Urinary bladder (tissue), 4 donors: ENCODE measurements around the gene AHNAK. TPM values are rescaled to one million over a fixed set of nuclear protein-coding genes. Genes with fewer than 3 reads are reported as not detected.

ENCODE experiments used
- DNase-seq: peaks from one replicate; pipeline ENCODE4 v3.0.0-alpha.2; 2015; ENCODE audit errors: extremely low spot score
- H3K27ac ChIP-seq: one replicate; pipeline ENCODE4 v1.5.1; 2013; ENCODE audit warnings: low read depth, mild to moderate bottlenecking, moderate library complexity
- H3K36me3 ChIP-seq: one replicate; pipeline ENCODE4 v1.6.1; 2013; ENCODE audit warnings: mild to moderate bottlenecking, moderate library complexity; ENCODE audit not compliant: insufficient read depth
- H3K4me1 ChIP-seq: one replicate; pipeline ENCODE4 v1.6.1; 2013; ENCODE audit warnings: mild to moderate bottlenecking, moderate library complexity; ENCODE audit not compliant: insufficient read depth
- H3K4me3 ChIP-seq: one replicate; pipeline ENCODE4 v1.5.1; 2013; ENCODE audit warnings: low read depth, low read length
- WGBS: extraction: QIAGEN DNeasy Blood & Tissue Kit; methylation state at CpG from one replicate; pipeline ENCODE4 v1.1.7; 2013; 5-methylcytosine and 5-hydroxymethylcytosine counted together
- polyA plus RNA-seq: library from polyadenylated mRNA; stranded (reverse); fragments of 200-250 nt; gene quantifications from one replicate; pipeline ENCODE4 v1.2.3, GENCODE V29; 2013
- total RNA-seq: library from RNA; depleted of rRNA; stranded (reverse); fragments of >200 nt; gene quantifications from one replicate; pipeline ENCODE4 v1.2.3, GENCODE V29; 2014
- donor health status: healthy with polysubstance abuse.
- donor health status: healthy.

AHNAK gene
- total and polyA plus RNA-seq, 2 donors = 200 to 554 TPM

- Histone ChIP-seq H3K36me3 (no peaks in the 10 kb centered on the region), H3K27ac (peak overlapping the region; percentile 33), H3K4me3 (no peak overlapping the region), H3K4me1 (no peaks in the 10 kb centered on the region)
- 20% methylated on average over 5 of the region's 5 CpGs for WGBS
- DNase-seq = peak; percentile 84
Measured at GRCh38 chr11:62419314-62419929, 127.2 kb downstream of the AHNAK start.

- Histone ChIP-seq H3K27ac (peak within 1 kb of the TSS; percentile 33), H3K4me1 (no peaks in the 10 kb centered on the region)
Measured at GRCh38 chr11:62418733-62419132, 127.9 kb downstream of the AHNAK start, which contains the start of gene SCGB1A1. Gene SCGB1A1 (plus strand): TSS chr11:62419033. CDS start chr11:62419096, 63 bp downstream.

GRCh38 chr11:62418136-62418535 is 128.5 kb downstream of the AHNAK start:
- Histone ChIP-seq H3K36me3 (no peaks in the 10 kb centered on the region), H3K4me3 (no peak overlapping the region), H3K4me1 (no peaks in the 10 kb centered on the region), H3K27ac (no peak overlapping the region)
- WGBS = 85% methylated on average over 5 of the region's 5 CpGs
- no peak for DNase-seq

More at GRCh38 chr11:62418733-62419132, 127.9 kb downstream of the AHNAK start, which contains the start of gene SCGB1A1:
- no peak within 1 kb of the TSS for H3K4me3 ChIP-seq
- WGBS = 96% methylated on average over 4 of the region's 4 CpGs
- no peaks in the 10 kb centered on the region for H3K36me3 ChIP-seq
- no peak for DNase-seq

- Histone ChIP-seq H3K4me3 (no peak overlapping the region), H3K27ac (no peak overlapping the region), H3K36me3 (no peaks in the 10 kb centered on the region), H3K4me1 (no peaks in the 10 kb centered on the region)
- 91% methylated on average over 12 of the region's 12 CpGs for WGBS
- no peak for DNase-seq
Measured at GRCh38 chr11:62416596-62416995, 130.0 kb downstream of the AHNAK start.

GRCh38 chr11:62413060-62413696 is 133.4 kb downstream of the AHNAK start:
- 62% methylated on average over 8 of the region's 8 CpGs for WGBS
- no peak overlapping the region for H3K27ac ChIP-seq
- no peak overlapping the region for H3K4me3 ChIP-seq

GRCh38 chr11:62411524-62411923 is 135.1 kb downstream of the AHNAK start:
- no peak overlapping the region for H3K4me3 ChIP-seq
- 92% methylated on average over 5 of the region's 5 CpGs for WGBS
- no peaks in the 10 kb centered on the region for H3K4me1 ChIP-seq
- no peak overlapping the region for H3K27ac ChIP-seq
- no peak for DNase-seq
- no peaks in the 10 kb centered on the region for H3K36me3 ChIP-seq

More at GRCh38 chr11:62413060-62413696, 133.4 kb downstream of the AHNAK start:
- H3K36me3 ChIP-seq = no peaks in the 10 kb centered on the region
- DNase-seq = no peak
- no peaks in the 10 kb centered on the region for H3K4me1 ChIP-seq

GRCh38 chr11:62410972-62411371 is 135.6 kb downstream of the AHNAK start:
- DNase-seq = no peak
- H3K27ac ChIP-seq = no peak overlapping the region
- no peak overlapping the region for H3K4me3 ChIP-seq
- H3K36me3 ChIP-seq = no peaks in the 10 kb centered on the region
- H3K4me1 ChIP-seq = no peaks in the 10 kb centered on the region
- WGBS = 91% methylated on average over 8 of the region's 8 CpGs

GRCh38 chr11:62409831-62410230 is 136.8 kb downstream of the AHNAK start:
- no peak for DNase-seq
- Histone ChIP-seq H3K27ac (no peak overlapping the region), H3K4me3 (no peak overlapping the region), H3K36me3 (no peaks in the 10 kb centered on the region), H3K4me1 (no peaks in the 10 kb centered on the region)
- WGBS = 91% methylated on average over 8 of the region's 8 CpGs

GRCh38 chr11:62406034-62406433 is 140.6 kb downstream of the AHNAK start:
- no peak for DNase-seq
- no peak overlapping the region for H3K27ac ChIP-seq
- no peaks in the 10 kb centered on the region for H3K4me1 ChIP-seq
- WGBS = 40% methylated on average over 4 of the region's 4 CpGs
- H3K36me3 ChIP-seq = no peaks in the 10 kb centered on the region
- H3K4me3 ChIP-seq = no peak overlapping the region

- DNase-seq = no peak
- H3K27ac ChIP-seq = no peak overlapping the region
- 83% methylated on average over 5 of the region's 5 CpGs for WGBS
- no peaks in the 10 kb centered on the region for H3K4me1 ChIP-seq
- H3K36me3 ChIP-seq = no peaks in the 10 kb centered on the region
- H3K4me3 ChIP-seq = no peak overlapping the region
Measured at GRCh38 chr11:62404901-62405300, 141.7 kb downstream of the AHNAK start.

GRCh38 chr11:62404435-62404834 is 142.2 kb downstream of the AHNAK start:
- 96% methylated on average over 6 of the region's 6 CpGs for WGBS
- DNase-seq = no peak
- H3K4me1 ChIP-seq = no peaks in the 10 kb centered on the region
- H3K36me3 ChIP-seq = no peaks in the 10 kb centered on the region
- H3K27ac ChIP-seq = no peak overlapping the region
- H3K4me3 ChIP-seq = no peak overlapping the region

GRCh38 chr11:62402960-62403730 is 143.5 kb downstream of the AHNAK start:
- H3K36me3 ChIP-seq = no peaks in the 10 kb centered on the region
- H3K4me1 ChIP-seq = no peaks in the 10 kb centered on the region
- WGBS = 48% methylated on average over 12 of the region's 12 CpGs
- H3K4me3 ChIP-seq = no peak overlapping the region
- H3K27ac ChIP-seq = peak overlapping the region; percentile 57
- no peak for DNase-seq

GRCh38 chr11:62402226-62402959 is 144.2 kb downstream of the AHNAK start:
- H3K27ac ChIP-seq = peak overlapping the region; percentile 57
- H3K4me1 ChIP-seq = no peaks in the 10 kb centered on the region
- WGBS = 42% methylated on average over 15 of the region's 15 CpGs
- no peak overlapping the region for H3K4me3 ChIP-seq
- DNase-seq = no peak
- H3K36me3 ChIP-seq = no peaks in the 10 kb centered on the region
